K562 (cell line): ENCODE results near the gene BCAS3. TPM values are rescaled to one million over a fixed set of nuclear protein-coding genes. Genes with fewer than 3 reads are reported as not detected.
A peak's percentile ranks its signal among the peaks of the same experiment; 100 is the strongest.

ENCODE experiments used
- ATAC-seq: fragments of 200-7000 bp; cut with Tn5 transposase; 3 replicates; pipeline ENCODE4 v1.9.1; 2020; ENCODE audit warnings: moderate library complexity
- BruUV-seq: library from RNA; stranded (reverse); fragments of 400-500 nt; replicated peaks from 2 replicates; lab custom pipeline; 2021; lab: Mats Ljungman, UMichigan
- CTCF ChIA-PET: fragments of 300-600 bp; formaldehyde crosslinking; extraction: SDS; loops from one replicate; lab custom pipeline; 2021; ENCODE audit warnings: low intra/inter-chr PET ratio; lab: Yijun Ruan, JAX
- POLR2A ChIA-PET: fragments of 300-600, 350-650 bp; sonication (Branson Sonifier 250); formaldehyde crosslinking; extraction: SDS; loops from one replicate; lab custom pipeline; 2021; ENCODE audit warnings: antibody characterized with exemption, inconsistent platforms; lab: Yijun Ruan, JAX
- DNase-seq, 4 experiments: peaks; one replicate each; pipeline versions ENCODE4 v3.0.0 to v3.0.0-alpha.2; 2011 to 2018; ENCODE audit warnings: low spot score in 3 of 4, mixed read lengths in 3 of 4; ENCODE audit errors: extremely low read depth in 1 of 4
- FAIRE-seq: peaks from 2 replicates; lab custom pipeline; 2011; peaks lifted over from hg19 to GRCh38; lab: Jason Lieb, UNC
- H2AFZ ChIP-seq: 2 replicates; pipeline ENCODE4 v1.6.0; 2011; ENCODE audit warnings: low read depth, low read length, control low read depth, inconsistent platforms
- H3K27ac ChIP-seq: fragments of 200-600 bp; 3 replicates; pipeline ENCODE4 v1.8.0; 2011; ENCODE audit warnings: low read depth, mild to moderate bottlenecking, control low read depth, inconsistent platforms, low read length, moderate library complexity, mixed read lengths; ENCODE audit errors: extremely low read depth
- H3K27me3 ChIP-seq, 2 experiments: fragments of 300-600 bp in 1 of 2; 2 replicates in 1 of 2; 3 replicates in 1 of 2; pipeline versions ENCODE4 v1.6.0 to v1.8.0; 2011; ENCODE audit warnings: inconsistent platforms in 2 of 2, low read length in 2 of 2, mild to moderate bottlenecking in 1 of 2, mixed read lengths in 1 of 2, moderate library complexity in 1 of 2; ENCODE audit not compliant: control insufficient read depth in 2 of 2, insufficient read depth in 2 of 2
- H3K36me3 ChIP-seq: fragments of 300-600 bp; 3 replicates; pipeline ENCODE4 v1.8.0; 2011; ENCODE audit warnings: mild to moderate bottlenecking, low read length, inconsistent platforms; ENCODE audit not compliant: control insufficient read depth, insufficient read depth
- H3K4me1 ChIP-seq, 2 experiments: fragments of 200-600 bp in 1 of 2; replicated peaks in 1 of 2; 2 replicates in 1 of 2; 3 replicates in 1 of 2; pipeline versions ENCODE4 v1.5.1 to v1.8.0; 2011; ENCODE audit warnings: inconsistent platforms in 2 of 2, low read length in 2 of 2, mild to moderate bottlenecking in 1 of 2, mixed read lengths in 1 of 2, moderate library complexity in 1 of 2; ENCODE audit not compliant: control insufficient read depth in 2 of 2, insufficient read depth in 2 of 2
- H3K4me2 ChIP-seq: 2 replicates; pipeline ENCODE4 v1.6.1; 2011; ENCODE audit warnings: low read length, control low read depth, inconsistent platforms, mixed read lengths; ENCODE audit not compliant: insufficient read depth
- H3K4me3 ChIP-seq: fragments of 200-600 bp; sonication (generic), shearing (Covaris generic); 2 replicates; pipeline ENCODE4 v1.5.1; 2016; ENCODE audit warnings: control low read depth, inconsistent platforms
- H3K79me2 ChIP-seq: fragments of 200-600 bp; 3 replicates; pipeline ENCODE4 v1.8.0; 2011; ENCODE audit warnings: low read length, inconsistent platforms; ENCODE audit not compliant: control insufficient read depth, insufficient read depth
- H3K9ac ChIP-seq, 2 experiments: 2 replicates each; pipeline versions ENCODE4 v1.6.0 to v1.6.1; 2011; ENCODE audit warnings: low read depth in 2 of 2, low read length in 2 of 2, control low read depth in 1 of 2, inconsistent platforms in 1 of 2, mild to moderate bottlenecking in 1 of 2, mixed read lengths in 1 of 2; ENCODE audit not compliant: insufficient read depth in 1 of 2
- H3K9me1 ChIP-seq: one replicate; pipeline ENCODE4 v1.6.0; 2011; ENCODE audit warnings: inconsistent platforms, mild to moderate bottlenecking, low read length, moderate library complexity; ENCODE audit not compliant: control insufficient read depth, insufficient read depth
- H3K9me3 ChIP-seq: replicated peaks from 2 replicates; pipeline ENCODE4 v1.5.1; 2011; ENCODE audit warnings: low read depth, low read length, inconsistent platforms; ENCODE audit not compliant: control insufficient read depth, insufficient read depth
- H4K20me1 ChIP-seq: replicated peaks from 2 replicates; pipeline ENCODE4 v1.6.1; 2011; ENCODE audit warnings: low read length, inconsistent platforms, mixed read lengths; ENCODE audit not compliant: control insufficient read depth, insufficient read depth
- MAFF ChIP-seq: IDR thresholded peaks from 2 replicates; pipeline ENCODE4 v1.6.1; 2012; ENCODE audit warnings: low read length, improper control_type of control experiment
- WGBS: fragments of 100-300 bp; shearing (Covaris generic); methylation state at CpG from one replicate; pipeline ENCODE4 v1.1.6; 2016; ENCODE audit warnings: low coverage, mixed read lengths; ENCODE audit not compliant: insufficient coverage; ENCODE audit errors: missing lambda C conversion rate; 5-methylcytosine and 5-hydroxymethylcytosine counted together
- in situ Hi-C: fragments of 300-500 bp; cut with MboI; formaldehyde crosslinking; loops from 4 replicates; pipeline ENCODE4 v1.15.0; 2018; ENCODE audit warnings: inconsistent platforms, mixed read lengths
- intact Hi-C: fragments of 100-400 bp; cut with micrococcal nuclease; formaldehyde crosslinking; loops from 2 replicates; pipeline ENCODE4 v1.14.2; 2022
- polyA plus RNA-seq, 8 experiments: library from polyadenylated mRNA; depleted of rRNA in 4 of 8; stranded (reverse) in 5 of 8; unstranded in 3 of 8; fragments of >200 nt; fragmentation: Nextera tagmentation in 2 of 8; fragmentation: Illumina TruSeq in 1 of 8; extraction: Ambion mirVana in 2 of 8; extraction: Trizol in 1 of 8; gene quantifications; 2 replicates each; pipeline versions ENCODE4 v1.2.1 to v1.2.3, GENCODE V29; 2011 to 2014; ENCODE audit warnings: inconsistent platforms in 1 of 8, missing spikeins in 1 of 8
- total RNA-seq, 7 experiments: library from RNA; depleted of rRNA in 6 of 7; stranded (reverse); fragments of >200 nt in 6 of 7; fragmentation: Illumina TruSeq in 2 of 7; extraction: Trizol in 2 of 7; gene quantifications; 2 replicates each; pipeline versions ENCODE4 v1.2.1 to v1.2.3, GENCODE V29; 2011 to 2021; ENCODE audit warnings: low replicate concordance in 1 of 7
- TF ChIP-seq, protein P1 (sequence below), 3 experiments: fragments of 200-800 bp in 1 of 3; fragments of 250-450 bp in 1 of 3; fragments of 450-650 bp in 1 of 3; sonication (Bioruptor Pico) in 1 of 3; sonication (Bioruptor generic) in 1 of 3; formaldehyde crosslinking in 1 of 3; IDR thresholded peaks; 2 replicates each; pipeline versions ENCODE4 v1.6.1 to v1.8.0; 2016 to 2022; ENCODE audit warnings: mild to moderate bottlenecking in 2 of 3, missing genetic modification characterization in 2 of 3, missing compliant biosample characterization in 1 of 3, moderate library complexity in 1 of 3

The BCAS3 gene
- total and polyA plus RNA-seq, 9 of the 15 experiments (the other 6 are each of a cell fraction or from before 2014, with no cell fraction given), result 1.9 to 5.5 (median 3.5) TPM

- no TSS peak for BruUV-seq
- Histone ChIP-seq H3K36me3 (no peaks in the 10 kb centered on the region), H4K20me1 (no peaks in the 10 kb centered on the region), H3K4me2 (no peak overlapping the region), H3K27ac (no peak overlapping the region), H2AFZ (no peak overlapping the region), H3K9me3 (no peaks in the 10 kb centered on the region), H3K4me1 (no peaks in the 10 kb centered on the region), H3K27me3 (peaks cover 0 to under 1% of the 10 kb centered on the region in 2 experiments; a peak in 1 of 5 replicates), H3K4me3 (no peak overlapping the region), H3K9ac (no peak overlapping the region), H3K9me1 (no peaks in the 10 kb centered on the region), H3K79me2 (no peaks in the 10 kb centered on the region)
- DNase-seq, result no peak
- WGBS, result 0% methylated on average over 3 of the region's 3 CpGs
- FAIRE-seq, result no peak
- intact Hi-C loops (no loop called here), in situ Hi-C loops (no loop called here)
- ChIA-PET POLR2A (interaction anchor here (0.7 kb wide), 1 partner anchor 58 kb away, joined by 3 read pairs; no protein-coding TSS in a partner anchor), CTCF (no interaction called here)
- ATAC-seq, result no peak
- TF ChIP-seq, protein P1, sequence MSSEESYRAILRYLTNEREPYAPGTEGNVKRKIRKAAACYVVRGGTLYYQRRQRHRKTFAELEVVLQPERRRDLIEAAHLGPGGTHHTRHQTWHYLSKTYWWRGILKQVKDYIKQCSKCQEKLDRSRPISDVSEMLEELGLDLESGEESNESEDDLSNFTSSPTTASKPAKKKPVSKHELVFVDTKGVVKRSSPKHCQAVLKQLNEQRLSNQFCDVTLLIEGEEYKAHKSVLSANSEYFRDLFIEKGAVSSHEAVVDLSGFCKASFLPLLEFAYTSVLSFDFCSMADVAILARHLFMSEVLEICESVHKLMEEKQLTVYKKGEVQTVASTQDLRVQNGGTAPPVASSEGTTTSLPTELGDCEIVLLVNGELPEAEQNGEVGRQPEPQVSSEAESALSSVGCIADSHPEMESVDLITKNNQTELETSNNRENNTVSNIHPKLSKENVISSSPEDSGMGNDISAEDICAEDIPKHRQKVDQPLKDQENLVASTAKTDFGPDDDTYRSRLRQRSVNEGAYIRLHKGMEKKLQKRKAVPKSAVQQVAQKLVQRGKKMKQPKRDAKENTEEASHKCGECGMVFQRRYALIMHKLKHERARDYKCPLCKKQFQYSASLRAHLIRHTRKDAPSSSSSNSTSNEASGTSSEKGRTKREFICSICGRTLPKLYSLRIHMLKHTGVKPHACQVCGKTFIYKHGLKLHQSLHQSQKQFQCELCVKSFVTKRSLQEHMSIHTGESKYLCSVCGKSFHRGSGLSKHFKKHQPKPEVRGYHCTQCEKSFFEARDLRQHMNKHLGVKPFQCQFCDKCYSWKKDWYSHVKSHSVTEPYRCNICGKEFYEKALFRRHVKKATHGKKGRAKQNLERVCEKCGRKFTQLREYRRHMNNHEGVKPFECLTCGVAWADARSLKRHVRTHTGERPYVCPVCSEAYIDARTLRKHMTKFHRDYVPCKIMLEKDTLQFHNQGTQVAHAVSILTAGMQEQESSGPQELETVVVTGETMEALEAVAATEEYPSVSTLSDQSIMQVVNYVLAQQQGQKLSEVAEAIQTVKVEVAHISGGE (CRISPR knock-in tag; IDR thresholded peaks at IDR 0.05), result peak in 1 of 3 experiments; percentile 49; a peak in 1 of 6 replicates
- TF ChIP-seq MAFF, result no peak
These were observed 603.2 kb downstream of the BCAS3 start for GRCh38 chr17:61280851-61281250.
